Germinal center (tissue), 1 donor: ENCODE measurements around the gene ZNF598.
"Not testable (repeated sequence)": the region's sequence is repeated elsewhere in the genome, so short reads cannot be mapped to it uniquely, and the experiment has no call there.

Source experiments
- DNase-seq: peaks from one replicate; pipeline ENCODE4 v3.0.0; 2012; ENCODE audit warnings: mixed read lengths, low spot score

The ZNF598 gene

DNA sequence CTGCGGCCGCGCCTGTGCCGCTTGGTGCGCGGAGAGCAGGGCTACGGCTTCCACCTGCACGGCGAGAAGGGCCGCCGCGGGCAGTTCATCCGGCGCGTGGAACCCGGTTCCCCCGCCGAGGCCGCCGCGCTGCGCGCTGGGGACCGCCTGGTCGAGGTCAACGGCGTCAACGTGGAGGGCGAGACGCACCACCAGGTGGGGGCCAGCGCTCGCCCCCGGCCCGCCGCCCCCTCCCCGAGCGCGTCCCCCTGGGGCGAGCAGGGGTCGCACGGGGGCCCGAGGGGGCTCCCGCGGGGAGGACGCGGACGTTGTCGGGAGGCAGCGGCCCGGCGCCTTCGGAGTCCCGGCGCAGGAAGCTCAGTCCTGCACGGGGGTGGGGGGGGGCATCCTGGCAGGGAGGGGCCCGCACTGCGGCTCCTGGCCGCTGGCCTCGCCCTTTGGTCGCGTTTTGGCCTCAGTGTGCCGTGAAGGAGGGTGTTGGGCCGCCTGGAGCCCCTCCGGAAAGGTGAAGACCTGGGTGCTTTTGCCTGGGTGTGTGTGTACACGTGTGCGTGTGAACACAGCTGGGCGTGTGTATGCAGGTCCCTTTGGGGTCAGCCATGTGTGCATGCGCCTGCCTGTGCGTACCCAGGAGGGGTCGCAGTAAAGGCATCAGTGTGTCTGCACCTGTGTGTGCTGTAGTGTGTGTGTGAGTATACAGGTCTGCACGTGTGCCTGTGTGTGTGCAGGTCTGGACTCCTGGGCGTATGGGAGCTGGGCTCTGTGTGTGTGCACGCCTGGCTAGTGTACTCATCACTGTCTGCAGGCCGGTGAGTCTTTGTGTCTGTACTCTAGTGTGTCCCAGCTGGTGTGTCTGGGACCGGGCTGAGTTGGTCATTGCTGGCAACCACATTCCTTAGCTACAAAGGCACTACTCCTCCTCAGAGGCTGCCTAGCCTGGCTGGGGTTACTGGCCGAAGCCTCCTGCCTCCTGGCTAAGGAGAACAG, 17.7 kb upstream of the ZNF598 start:
- DNase-seq = no peak

DNA sequence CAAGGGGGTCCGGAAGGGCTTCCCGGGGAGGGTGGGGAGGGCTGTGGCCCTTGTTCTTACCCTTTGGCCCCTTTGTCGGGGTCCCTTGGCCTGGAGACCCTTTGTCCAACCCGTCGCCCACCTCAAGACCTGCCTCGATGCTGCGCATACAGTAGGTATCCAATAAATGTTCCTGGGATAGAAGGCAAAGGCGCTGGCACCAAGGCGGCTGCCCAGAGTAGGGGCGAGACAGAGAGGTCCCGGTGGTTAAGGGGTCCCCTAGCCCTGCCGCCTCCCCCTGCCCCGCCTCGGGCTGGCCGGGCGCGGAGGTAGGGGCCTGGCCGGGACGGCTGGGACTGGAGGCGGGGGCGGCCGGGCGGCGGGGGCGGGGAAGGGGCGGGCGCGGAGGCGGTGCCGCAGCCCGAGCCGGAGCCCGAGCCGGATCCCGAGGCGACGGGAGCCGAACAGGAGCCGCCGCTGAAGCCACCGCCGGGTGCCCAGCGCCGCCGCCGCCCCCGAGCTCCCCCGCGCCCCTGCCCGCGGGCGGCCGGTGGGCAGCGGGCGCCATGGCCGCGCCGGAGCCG, 16.9 kb upstream of the ZNF598 start, which contains the start of gene NHERF2:
Gene NHERF2, plus strand, starts transcription at position 442 of the 563 bp plus-strand sequence. Its CDS starts 104 bp downstream, at position 546.
- peak; percentile 41 for DNase-seq

DNA sequence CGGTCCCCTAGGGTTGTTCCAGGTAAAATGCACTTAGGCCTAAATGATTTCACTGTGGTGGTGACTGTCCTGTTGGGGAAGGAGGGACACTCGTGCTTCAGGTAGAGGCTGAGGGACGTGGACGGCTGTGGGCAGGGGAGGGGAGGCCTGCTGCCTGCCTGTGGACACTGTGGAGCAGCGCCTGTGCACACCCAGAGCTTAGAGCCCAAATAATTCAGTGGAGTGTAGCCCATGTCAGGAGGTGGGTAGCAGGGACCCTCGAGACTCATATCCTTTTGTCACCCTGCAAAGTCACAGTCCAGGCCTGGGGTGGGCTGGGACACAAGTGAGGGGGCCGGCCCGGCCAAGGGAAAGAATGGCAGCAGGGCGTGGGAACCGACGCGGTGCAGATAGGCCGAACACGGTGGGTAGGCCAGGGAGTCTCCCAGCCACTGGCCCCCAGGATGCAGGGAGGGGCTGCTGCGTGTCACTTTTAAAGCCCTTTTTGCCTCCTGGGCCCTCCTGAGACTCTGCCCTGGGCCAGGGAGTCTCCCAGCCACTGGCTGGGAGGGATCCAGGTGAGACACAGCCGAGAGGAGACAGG, 16.3 kb upstream of the ZNF598 start:
- no peak for DNase-seq

DNA sequence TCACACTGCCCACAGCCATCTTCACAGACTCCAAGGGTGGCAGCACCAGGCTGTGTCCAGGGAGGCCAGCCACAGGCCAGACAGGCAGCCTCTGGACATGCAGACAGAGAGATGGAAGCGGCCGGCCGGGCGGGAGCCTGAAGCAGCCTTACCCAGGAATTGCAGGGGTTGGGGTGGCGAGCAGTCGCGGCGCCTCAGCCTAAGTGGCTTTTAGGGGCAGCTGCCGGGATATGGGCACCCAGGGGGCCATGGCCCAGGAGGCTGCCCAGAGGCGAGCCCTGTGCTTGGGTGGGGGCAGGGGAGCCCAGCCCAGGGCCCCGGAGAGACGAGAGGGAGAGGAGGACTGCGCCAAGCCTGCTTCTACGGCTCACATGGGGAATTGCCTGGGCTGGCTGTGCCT, 15.6 kb upstream of the ZNF598 start:
- DNase-seq = no peak

DNA sequence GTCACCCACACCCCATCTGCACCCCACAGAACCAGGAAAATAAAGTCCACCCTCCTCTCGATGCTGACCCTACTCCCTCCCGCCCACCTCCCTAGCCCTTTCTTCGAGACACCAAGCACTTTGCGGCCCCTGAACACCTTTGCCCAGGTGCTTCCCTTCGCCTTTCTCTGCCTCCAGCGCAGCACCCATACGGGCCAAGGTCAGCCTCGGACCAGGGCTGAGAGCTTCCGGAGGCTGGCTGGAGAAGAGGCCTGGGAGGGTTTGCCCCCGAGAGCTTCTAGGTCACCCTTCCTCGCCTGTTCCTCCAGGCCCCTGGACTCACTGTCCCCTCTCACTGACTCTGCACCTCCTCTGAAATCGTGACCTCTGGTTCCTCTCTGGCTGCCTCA, 14.4 kb upstream of the ZNF598 start:
- DNase-seq = no peak

DNA sequence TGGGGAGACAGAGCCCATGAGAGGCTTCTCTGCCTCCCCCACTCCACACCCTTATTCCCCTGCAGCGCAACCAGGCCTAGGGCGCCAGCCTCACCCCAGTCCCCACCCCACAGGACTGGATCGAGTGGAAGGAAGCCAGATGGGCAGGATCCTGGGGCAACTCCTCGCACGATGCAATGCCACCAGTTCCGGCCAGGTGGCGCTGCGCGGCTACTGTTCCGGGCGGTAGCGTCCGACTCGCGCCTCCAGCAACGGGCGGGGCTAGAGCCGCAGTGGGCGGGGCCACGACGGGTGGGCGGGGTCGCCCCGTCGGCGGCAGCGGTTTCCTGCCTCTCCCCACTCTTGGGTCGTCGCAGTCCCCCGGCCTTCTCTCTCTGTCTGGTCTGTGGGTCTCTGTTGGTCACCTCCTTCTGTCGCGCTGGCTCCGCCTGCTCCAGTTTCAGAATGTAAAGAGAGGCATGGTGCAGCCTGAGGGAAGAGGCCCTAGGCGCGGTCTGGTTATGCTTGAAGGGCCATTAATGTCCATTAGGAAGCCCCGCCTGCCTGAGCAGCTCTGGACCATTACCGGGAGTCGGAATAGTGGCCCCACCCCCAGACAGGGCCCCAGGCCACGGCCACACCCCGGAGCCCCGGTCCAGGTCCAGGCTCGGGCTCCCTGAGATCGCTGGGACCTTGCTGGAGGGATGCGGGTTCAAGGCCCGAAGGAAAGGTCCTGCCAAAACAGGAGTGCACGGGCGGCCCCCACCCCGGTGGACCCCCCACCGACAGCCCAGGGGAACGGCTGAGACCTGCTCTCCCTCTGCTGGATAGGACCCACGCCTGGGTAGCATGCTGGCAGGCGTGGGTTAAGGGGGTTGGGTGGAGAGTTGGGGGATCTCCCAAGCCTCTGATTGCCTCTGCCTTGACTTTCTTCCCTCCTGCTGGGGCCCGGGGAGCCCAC, 13.7 kb upstream of the ZNF598 start:
- peak; percentile 95 for DNase-seq

DNA sequence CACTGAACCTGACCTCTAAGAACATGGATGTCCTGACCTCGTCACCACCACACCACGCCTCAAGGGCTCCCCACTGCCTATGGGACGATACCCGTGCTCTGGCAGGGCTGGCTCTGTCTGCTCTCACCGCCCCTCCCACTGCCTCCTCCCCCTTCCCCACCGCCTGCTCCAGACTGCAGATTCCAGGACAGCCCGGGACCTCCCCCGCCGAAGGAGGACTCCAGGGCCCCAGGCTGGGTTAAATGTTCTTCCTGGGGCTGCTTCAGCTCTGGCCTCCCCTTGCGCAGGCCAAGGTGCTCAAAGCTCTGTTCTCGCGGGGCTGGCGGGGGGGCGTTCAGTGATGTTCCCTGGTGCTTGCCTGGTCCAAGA, 13.1 kb upstream of the ZNF598 start:
- no peak for DNase-seq

DNA sequence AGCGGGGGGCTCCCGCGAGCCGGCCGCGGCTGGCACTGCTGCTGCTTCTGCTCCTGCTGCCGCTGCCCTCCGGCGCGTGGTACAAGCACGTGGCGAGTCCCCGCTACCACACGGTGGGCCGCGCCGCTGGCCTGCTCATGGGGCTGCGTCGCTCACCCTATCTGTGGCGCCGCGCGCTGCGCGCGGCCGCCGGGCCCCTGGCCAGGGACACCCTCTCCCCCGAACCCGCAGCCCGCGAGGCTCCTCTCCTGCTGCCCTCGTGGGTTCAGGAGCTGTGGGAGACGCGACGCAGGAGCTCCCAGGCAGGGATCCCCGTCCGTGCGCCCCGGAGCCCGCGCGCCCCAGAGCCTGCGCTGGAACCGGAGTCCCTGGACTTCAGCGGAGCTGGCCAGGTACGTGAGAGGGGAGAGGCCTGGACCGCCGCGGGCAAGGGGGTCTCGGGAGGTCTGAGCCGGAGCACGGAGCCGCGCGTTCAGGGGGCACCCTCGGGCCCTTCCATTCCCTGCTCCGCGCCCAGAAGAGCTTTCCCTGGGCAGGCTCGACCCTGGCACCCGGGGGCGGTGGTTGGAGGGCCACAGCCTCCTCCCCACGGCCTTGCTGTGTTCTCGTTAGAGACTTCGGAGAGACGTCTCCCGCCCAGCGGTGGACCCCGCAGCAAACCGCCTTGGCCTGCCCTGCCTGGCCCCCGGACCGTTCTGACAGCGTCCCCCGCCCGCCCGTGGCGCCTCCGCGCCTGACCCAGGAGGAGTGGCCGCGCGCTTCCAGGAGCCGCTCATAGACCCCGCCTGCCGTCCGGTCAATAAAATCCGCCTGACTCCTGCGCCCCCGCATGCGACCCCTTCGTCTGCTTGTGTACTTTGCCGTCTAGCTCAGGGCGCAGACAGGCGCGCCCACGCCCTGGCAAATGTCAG, 10.6 kb upstream of the ZNF598 start:
- DNase-seq = no peak

DNA sequence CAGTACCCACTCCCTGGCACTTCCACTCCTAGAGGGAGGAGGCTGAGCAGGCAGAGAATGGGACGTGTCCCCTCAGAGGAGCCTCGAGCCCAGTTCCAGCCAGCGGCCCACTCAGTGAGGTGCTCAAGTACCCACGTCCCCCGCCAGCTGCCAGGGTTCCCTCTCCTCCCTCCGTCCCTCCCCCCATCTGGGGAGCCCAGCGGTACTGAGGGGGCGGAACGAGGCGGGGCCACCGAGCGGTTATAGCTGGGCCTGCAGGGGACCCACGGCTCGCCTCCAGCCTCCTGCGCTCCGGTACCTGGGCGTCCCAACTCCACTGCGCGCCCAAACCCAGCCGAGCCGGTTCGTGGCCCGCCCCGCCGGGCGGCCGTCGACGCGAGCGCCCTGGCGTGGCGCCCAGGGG, 9.9 kb upstream of the ZNF598 start, which contains the start of gene NPW:
Gene NPW, plus strand, starts transcription at position 268 of the 403 bp plus-strand sequence.
- DNase-seq = no peak

DNA sequence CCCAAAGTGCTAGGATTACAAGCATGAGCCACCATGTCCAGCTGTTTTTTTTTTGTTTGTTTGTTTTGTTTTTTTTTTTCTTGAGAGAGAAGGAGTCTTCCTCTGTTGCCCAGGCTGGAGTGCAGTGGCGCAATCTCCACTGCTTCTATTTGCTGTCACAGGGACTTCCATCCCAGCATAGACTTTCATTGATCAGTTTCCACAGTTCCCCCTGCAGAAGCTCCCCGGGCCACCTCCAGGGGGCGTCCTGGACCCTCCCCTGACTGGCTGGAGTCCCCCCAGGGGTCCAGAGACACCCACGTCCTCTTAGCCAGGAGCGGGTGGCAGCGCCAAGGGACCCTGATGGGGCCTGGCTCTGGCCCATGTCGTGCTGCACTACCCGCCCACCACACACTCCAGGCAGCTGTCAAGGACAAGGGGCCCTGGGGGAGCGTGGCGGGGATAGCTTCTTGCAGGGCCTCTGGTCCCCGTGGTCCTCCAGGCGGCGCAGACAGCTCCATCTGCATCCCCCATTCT, 6.8 kb upstream of the ZNF598 start:
- no peak for DNase-seq

DNA sequence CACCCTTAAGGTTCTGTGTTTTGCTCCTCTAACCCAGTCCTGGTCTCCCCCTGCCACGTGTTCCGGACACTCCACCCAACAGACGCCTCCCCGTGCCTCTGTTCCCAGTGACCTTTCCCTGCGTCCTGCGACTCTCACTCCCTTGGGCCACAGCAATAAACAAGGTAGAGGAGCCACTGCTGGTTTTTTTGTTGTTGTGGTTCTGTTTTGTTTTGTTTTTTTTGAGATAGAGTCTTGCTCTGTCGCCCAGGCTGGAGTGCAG, 6.3 kb upstream of the ZNF598 start:
- DNase-seq = no peak

DNA sequence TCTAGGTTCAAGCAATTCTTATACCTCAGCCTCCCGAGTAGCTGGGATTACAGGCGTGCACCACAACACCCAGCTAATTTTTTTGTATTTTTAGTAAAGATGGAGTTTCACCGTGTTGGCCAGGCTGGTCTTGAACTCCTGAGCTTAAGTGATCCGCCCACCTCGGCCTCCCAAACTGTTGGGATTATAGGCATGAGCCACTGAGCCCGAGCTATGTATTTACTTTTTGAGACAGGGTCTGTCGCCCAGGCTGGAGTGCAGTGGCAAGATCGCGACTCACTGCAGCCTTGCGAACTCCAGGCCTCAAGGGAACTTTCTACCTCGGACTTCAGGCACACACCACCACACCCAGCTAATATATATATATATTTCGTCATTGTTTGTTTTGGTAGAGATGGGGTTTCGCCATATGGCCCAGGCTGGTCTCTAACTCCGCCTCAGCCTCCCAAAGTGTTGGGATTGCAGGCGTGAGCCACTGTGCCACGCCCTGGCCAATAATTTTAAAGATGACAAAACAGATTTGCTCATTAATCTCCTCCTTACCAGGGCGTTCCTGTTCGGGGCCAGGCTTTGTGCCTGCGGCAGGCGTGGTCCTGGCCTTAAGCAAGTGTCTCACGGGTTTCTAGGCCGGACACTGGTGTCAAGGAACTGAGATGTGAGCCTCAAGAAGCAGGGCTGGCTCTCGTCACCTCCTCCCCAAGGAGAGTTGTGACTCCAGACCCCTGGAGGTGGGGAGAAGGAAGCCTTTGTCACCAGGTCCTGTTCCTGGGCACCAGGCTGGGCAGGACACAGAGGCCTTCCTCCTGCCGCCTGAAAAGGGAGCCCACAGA, 5.7 kb upstream of the ZNF598 start:
- no peak for DNase-seq

DNA sequence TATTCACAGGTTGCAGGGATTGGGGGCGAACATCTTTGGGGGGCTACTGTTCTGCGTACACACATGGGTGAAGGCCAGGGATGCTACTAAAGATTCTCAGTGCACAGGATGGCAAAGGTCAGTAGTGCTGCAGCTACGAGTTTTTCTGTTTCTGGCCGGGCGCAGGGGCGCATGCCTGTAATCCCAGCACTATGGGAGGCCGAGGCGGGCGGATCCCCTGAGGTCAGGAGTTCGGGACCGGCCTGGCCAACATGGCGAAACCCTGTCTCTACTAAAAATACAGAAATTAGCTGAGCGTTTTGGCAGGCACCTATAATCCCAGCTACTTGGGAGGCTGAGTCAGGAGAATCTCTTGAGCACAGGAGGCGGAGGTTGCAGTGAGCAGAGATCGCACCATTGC, 3.9 kb upstream of the ZNF598 start:
- no peak for DNase-seq

DNA sequence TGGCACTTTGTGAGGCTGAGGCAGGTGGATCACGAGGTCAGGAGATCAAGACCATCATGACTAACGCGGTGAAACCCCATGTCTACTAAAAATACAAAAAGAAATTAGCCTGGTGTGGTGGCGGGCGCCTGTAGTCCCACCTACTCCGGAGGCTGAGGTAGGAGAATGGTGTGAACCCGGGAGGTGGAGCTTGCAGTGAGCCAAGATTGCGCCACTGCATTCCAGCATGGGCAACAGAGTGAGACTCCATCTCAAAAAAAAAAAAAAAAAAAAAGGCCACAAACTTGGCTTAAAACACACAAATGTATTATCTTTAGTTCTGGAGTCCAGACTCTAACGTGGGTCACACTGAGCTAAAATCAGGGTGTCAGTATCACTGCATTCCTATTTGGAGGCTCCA, 2.1 kb upstream of the ZNF598 start:
- not testable (repeated sequence) for DNase-seq

DNA sequence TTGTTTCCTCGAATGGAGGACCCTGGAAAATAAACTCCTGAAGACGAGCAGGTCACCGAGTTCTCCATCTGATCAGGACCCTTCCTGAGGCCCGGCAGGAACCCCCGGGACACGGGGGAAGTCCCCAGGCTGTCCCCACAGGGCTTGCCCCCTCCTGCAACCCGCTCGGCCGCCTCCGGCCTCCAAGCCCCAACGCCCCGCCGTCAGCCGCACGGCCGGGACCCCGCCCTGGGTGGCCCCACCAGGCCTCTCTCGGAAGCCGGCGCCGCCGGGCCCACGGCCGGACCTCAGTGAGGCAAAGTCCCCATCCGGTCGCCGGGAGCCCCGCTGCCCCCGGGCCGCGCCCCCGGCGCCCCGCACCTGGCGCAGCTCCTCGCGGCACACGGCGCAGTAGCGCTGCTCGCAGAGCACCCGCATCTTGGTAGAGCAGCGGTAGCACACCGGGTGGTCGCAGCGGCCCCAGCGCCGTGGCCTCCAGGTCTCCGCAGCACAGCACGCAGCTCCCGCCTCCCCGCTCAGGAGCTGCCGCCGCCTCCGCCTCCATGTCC, 383 bp downstream of the ZNF598 start:
- DNase-seq = peak; percentile 52

DNA sequence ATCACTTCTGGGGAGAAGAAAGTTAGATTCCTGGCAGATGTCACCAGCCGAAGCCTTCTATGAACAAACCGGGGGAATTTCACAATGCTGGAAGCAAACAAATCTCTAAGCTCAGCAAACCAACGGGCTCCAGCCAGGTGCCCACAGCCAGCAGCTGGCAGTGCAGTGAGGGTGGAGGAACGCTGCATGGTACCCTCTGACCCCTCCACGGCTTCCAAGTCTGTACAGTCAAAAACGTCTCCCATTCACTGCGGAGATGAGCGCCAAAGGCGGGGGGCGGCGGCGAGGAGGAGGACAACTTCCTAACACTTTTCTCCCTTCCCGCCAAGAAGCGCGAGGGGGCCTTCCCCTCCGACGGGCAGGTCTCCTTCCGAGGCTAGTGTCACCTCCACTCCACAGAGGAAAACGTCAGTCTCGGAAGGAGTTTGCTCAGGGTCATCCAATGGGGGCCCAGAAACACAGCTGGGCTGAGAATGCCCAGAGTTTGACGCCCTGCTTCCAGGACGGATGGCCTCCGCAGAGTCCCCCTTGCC, 924 bp downstream of the ZNF598 start:
- DNase-seq = no peak

DNA sequence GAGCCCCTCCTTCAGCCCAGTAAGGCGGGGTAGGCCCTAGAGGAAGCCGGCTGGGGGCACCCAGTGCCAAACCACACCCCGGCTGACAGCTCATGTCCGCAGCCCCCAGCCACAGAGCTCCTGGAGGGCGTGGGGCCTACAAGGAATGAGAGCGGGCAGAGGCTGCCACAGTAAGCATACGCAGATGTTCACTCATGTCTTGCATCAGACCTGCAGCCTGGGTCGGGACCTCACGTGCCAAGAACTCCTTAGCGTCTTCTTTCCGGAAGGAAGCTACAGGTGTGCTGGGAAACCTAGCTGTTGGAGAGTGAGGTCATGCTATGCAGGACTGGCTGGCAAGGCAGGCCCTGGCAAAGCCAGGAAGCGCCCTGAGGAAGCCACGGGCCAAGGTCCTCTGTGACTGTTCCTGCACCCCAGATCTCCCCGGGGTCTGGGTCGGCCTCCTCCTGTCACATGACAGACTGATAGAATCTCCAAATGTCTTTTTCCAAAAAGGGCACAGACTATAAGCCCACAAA, 1.6 kb downstream of the ZNF598 start:
- no peak for DNase-seq

DNA sequence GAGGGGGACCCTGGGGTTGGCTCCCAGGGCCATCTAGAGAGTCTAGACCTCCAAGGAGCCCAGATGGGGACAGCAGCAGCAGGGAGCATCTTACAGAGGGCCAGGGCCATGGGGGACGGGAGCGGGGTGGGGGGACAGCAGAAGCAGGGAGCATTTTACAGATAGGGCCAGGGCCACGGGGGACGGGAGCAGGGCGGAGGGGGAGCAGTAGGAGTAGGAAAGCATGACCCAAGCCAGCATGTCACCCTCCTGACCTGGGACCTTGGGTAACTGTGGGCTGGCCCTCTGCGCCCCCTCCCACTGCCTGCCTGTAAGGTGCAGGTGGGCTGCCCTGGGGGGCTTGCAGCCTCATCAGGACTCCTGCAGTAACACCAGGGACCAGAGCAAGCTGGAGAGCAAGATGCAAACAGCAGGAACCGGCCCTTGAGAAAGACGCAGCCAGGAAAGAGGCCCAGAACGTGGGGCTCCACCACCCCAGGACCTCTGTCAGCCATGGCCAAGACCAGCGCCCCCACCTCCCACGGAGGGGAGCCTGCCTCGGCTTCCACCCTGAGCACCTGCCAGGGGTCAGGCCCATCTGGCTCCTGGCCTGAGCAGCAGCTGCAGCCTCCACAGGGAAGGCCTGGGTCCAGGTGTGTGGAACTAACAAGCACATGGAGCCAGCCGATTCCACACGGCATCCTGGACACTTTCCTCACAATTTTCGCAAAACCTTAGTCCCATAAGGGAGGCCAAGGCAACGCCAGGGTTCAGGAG, 2.4 kb downstream of the ZNF598 start:
- no peak for DNase-seq
